ENCODE measurements around the gene MEAK7.

The MEAK7 gene

GRCh38 chr16:84486126-84486525 lies 18.3 kb downstream of the MEAK7 start:
- no peak for DNase-seq

GRCh38 chr16:84485255-84486010 lies 19.0 kb downstream of the MEAK7 start:
- no peak for DNase-seq

- DNase-seq = no peak
Measured at GRCh38 chr16:84484579-84485254, 19.7 kb downstream of the MEAK7 start.

GRCh38 chr16:84483882-84484565 lies 20.4 kb downstream of the MEAK7 start:
- no peak for DNase-seq

GRCh38 chr16:84482951-84483881 lies 21.2 kb downstream of the MEAK7 start:
- DNase-seq = no peak

GRCh38 chr16:84482001-84482891 lies 22.2 kb downstream of the MEAK7 start:
- no peak for DNase-seq

GRCh38 chr16:84481051-84481735 lies 23.3 kb downstream of the MEAK7 start:
- DNase-seq = no peak

- no peak for DNase-seq
Measured at GRCh38 chr16:84479716-84480450, 24.6 kb downstream of the MEAK7 start.

GRCh38 chr16:84478172-84478947 lies 26.1 kb downstream of the MEAK7 start:
- DNase-seq = no peak

- DNase-seq = no peak
Measured at GRCh38 chr16:84477661-84478060, 26.8 kb downstream of the MEAK7 start.

- DNase-seq = no peak
Measured at GRCh38 chr16:84476401-84476800, 28.1 kb downstream of the MEAK7 start.

- no peak for DNase-seq
Measured at GRCh38 chr16:84475643-84476240, 28.7 kb downstream of the MEAK7 start.

GRCh38 chr16:84471966-84472365 lies 32.5 kb downstream of the MEAK7 start:
- DNase-seq = no peak

GRCh38 chr16:84471316-84471715 lies 33.1 kb downstream of the MEAK7 start:
- DNase-seq = no peak

GRCh38 chr16:84467709-84468108 lies 36.8 kb downstream of the MEAK7 start:
- no peak for DNase-seq

- DNase-seq = no peak
Measured at GRCh38 chr16:84467256-84467655, 37.2 kb downstream of the MEAK7 start.

- no peak for DNase-seq
Measured at GRCh38 chr16:84466692-84467091, 37.8 kb downstream of the MEAK7 start.

GRCh38 chr16:84465154-84465553 lies 39.3 kb downstream of the MEAK7 start:
- no peak for DNase-seq

GRCh38 chr16:84464116-84464515 lies 40.3 kb downstream of the MEAK7 start:
- DNase-seq = no peak

Data from stimulated activated CD4-positive, alpha-beta T cell treated with anti-CD3 and anti-CD28 coated beads, Interleukin-4, amount 100 ng/mL, for 24 hours (primary cell).